Fibroblast of lung (primary cell): Measurements from ENCODE around the gene OVCH1. TPM values are rescaled to one million over a fixed set of nuclear protein-coding genes. Genes with fewer than 3 reads are reported as not detected.

Source experiments
- DNase-seq, 2 donors: peaks; one replicate each; pipeline versions ENCODE4 v3.0.0 to v3.0.0-alpha.2; 2010; ENCODE audit warnings: low read depth in 2 of 2
- H2AFZ ChIP-seq: 2 replicates; pipeline ENCODE4 v1.5.1; 2012; ENCODE audit warnings: low read length, control low read depth, inconsistent platforms
- H3K27ac ChIP-seq: 2 replicates; pipeline ENCODE4 v1.5.1; 2011; ENCODE audit warnings: low read length, control low read depth; ENCODE audit not compliant: insufficient read depth
- H3K27me3 ChIP-seq: 2 replicates; pipeline ENCODE4 v1.5.1; 2011; ENCODE audit warnings: mild to moderate bottlenecking, low read length; ENCODE audit not compliant: control insufficient read depth, insufficient read depth
- H3K36me3 ChIP-seq: 2 replicates; pipeline ENCODE4 v1.5.1; 2011; ENCODE audit warnings: low read length; ENCODE audit not compliant: control insufficient read depth, insufficient read depth
- H3K4me1 ChIP-seq: 2 replicates; pipeline ENCODE4 v1.5.1; 2011; ENCODE audit warnings: low read length; ENCODE audit not compliant: control insufficient read depth, insufficient read depth; ENCODE audit errors: extremely low read depth
- H3K4me2 ChIP-seq: 2 replicates; pipeline ENCODE4 v1.5.1; 2011; ENCODE audit warnings: low read length, control low read depth; ENCODE audit not compliant: insufficient read depth; ENCODE audit errors: extremely low read depth
- H3K4me3 ChIP-seq, 4 experiments: fragments of 200-600 bp in 1 of 4; sonication (generic) in 1 of 4; replicated peaks in 1 of 4; 2 replicates each; pipeline ENCODE4 v1.5.1; 2011 to 2016; ENCODE audit warnings: low read length in 4 of 4, low read depth in 3 of 4, mild to moderate bottlenecking in 3 of 4, control low read depth in 2 of 4, inconsistent platforms in 1 of 4, mixed read lengths in 1 of 4; ENCODE audit not compliant: insufficient read depth in 1 of 4; ENCODE audit errors: control extremely low read depth in 1 of 4
- H3K79me2 ChIP-seq: 2 replicates; pipeline ENCODE4 v1.5.1; 2012; ENCODE audit warnings: mild to moderate bottlenecking, low read length, inconsistent platforms; ENCODE audit not compliant: control insufficient read depth, insufficient read depth
- H3K9ac ChIP-seq: 2 replicates; pipeline ENCODE4 v1.5.1; 2011; ENCODE audit warnings: mild to moderate bottlenecking, low read length, control low read depth; ENCODE audit not compliant: insufficient read depth
- H3K9me3 ChIP-seq: 2 replicates; pipeline ENCODE4 v1.5.1; 2012; ENCODE audit warnings: low read depth, low read length; ENCODE audit not compliant: control insufficient read depth, insufficient read depth
- H4K20me1 ChIP-seq: 2 replicates; pipeline ENCODE4 v1.5.1; 2011; ENCODE audit warnings: low read length; ENCODE audit not compliant: control insufficient read depth, insufficient read depth; ENCODE audit errors: extremely low read depth
- CTCF ChIP-seq, 2 donors: IDR thresholded peaks in 1 of 2; conservative IDR thresholded peaks in 1 of 2; 1 replicate in 1 of 2; 2 replicates in 1 of 2; pipeline ENCODE4 v1.5.1; 2011 to 2012; ENCODE audit warnings: low read length in 2 of 2, control low read depth in 1 of 2, inconsistent platforms in 1 of 2, low read depth in 1 of 2, mild to moderate bottlenecking in 1 of 2
- EZH2 ChIP-seq: IDR thresholded peaks from 2 replicates; pipeline ENCODE4 v1.5.1; 2012; ENCODE audit warnings: low read length, control low read depth, mild to moderate bottlenecking; ENCODE audit errors: missing control alignments
- polyA plus RNA-seq, 2 donors: library from polyadenylated mRNA; depleted of rRNA in 1 of 2; stranded (reverse) in 1 of 2; unstranded in 1 of 2; fragments of >200 nt; gene quantifications; 2 replicates each; pipeline ENCODE4 v1.2.1, GENCODE V29; 2011 to 2012; ENCODE audit warnings: missing spikeins in 1 of 2
- total RNA-seq: library from RNA; depleted of rRNA; stranded (reverse); fragments of >200 nt; gene quantifications from 2 replicates; pipeline ENCODE4 v1.2.1, GENCODE V29; 2014

OVCH1 gene
- total and polyA plus RNA-seq, 2 donors (not counting 1 experiment from before 2014, with no cell fraction given): 0.06 to 1.2 TPM

GRCh38 chr12:29537298-29537697 is 39.8 kb upstream of the OVCH1 start:
- peak; percentile 53 to 73 for DNase-seq
- no peak for TF ChIP-seq CTCF (conservative IDR thresholded peaks at IDR 0.05 in 1 of 2, IDR thresholded peaks at IDR 0.05 in 1 of 2; ENCODE audit: low read depth in 1 of 2, low read length in 2 of 2)
- no peak for TF ChIP-seq EZH2
- no peaks in the 10 kb centered on the region for H3K36me3 ChIP-seq

GRCh38 chr12:29534935-29535334 is 37.4 kb upstream of the OVCH1 start:
- Histone ChIP-seq H3K9ac (no peak overlapping the region), H3K27me3 (no peaks in the 10 kb centered on the region), H3K36me3 (no peaks in the 10 kb centered on the region), H2AFZ (no peak overlapping the region), H3K9me3 (no peaks in the 10 kb centered on the region), H3K4me3 (no peak overlapping the region), H3K4me2 (no peak overlapping the region), H3K79me2 (no peaks in the 10 kb centered on the region), H3K27ac (no peak overlapping the region), H3K4me1 (peaks cover 6% of the 10 kb centered on the region), H4K20me1 (no peaks in the 10 kb centered on the region)
- no peak for TF ChIP-seq CTCF (conservative IDR thresholded peaks at IDR 0.05 in 1 of 2, IDR thresholded peaks at IDR 0.05 in 1 of 2; ENCODE audit: low read depth in 1 of 2, low read length in 2 of 2)
- TF ChIP-seq EZH2: no peak
- DNase-seq: peak in 1 of 2 donors; percentile 65

More at GRCh38 chr12:29537298-29537697, 39.8 kb upstream of the OVCH1 start:
- H3K27ac ChIP-seq: no peak overlapping the region
- no peak overlapping the region for H2AFZ ChIP-seq
- H3K9me3 ChIP-seq: no peaks in the 10 kb centered on the region
- H4K20me1 ChIP-seq: no peaks in the 10 kb centered on the region
- H3K9ac ChIP-seq: no peak overlapping the region
- no peaks in the 10 kb centered on the region for H3K79me2 ChIP-seq
- H3K4me3 ChIP-seq: no peak overlapping the region
- peaks cover 6% of the 10 kb centered on the region for H3K4me1 ChIP-seq
- no peaks in the 10 kb centered on the region for H3K27me3 ChIP-seq
- no peak overlapping the region for H3K4me2 ChIP-seq

- Histone ChIP-seq H3K4me1 (peaks cover 6% of the 10 kb centered on the region), H3K36me3 (no peaks in the 10 kb centered on the region), H3K4me3 (no peak overlapping the region), H3K27ac (no peak overlapping the region), H3K9ac (no peak overlapping the region), H4K20me1 (no peaks in the 10 kb centered on the region), H3K79me2 (no peaks in the 10 kb centered on the region), H3K4me2 (no peak overlapping the region), H2AFZ (no peak overlapping the region), H3K9me3 (no peaks in the 10 kb centered on the region), H3K27me3 (no peaks in the 10 kb centered on the region)
- no peak for DNase-seq
- TF ChIP-seq CTCF (conservative IDR thresholded peaks at IDR 0.05 in 1 of 2, IDR thresholded peaks at IDR 0.05 in 1 of 2; ENCODE audit: low read depth in 1 of 2, low read length in 2 of 2) (no peak), EZH2 (no peak)
These were observed 36.5 kb upstream of the OVCH1 start for GRCh38 chr12:29533815-29534489.
